GM18526 (cell line): Measurements from ENCODE around the gene GPX2.

Experiments used
- POLR2A ChIP-seq: IDR thresholded peaks from 3 replicates; pipeline ENCODE4 v1.6.1; 2011; ENCODE audit not compliant: insufficient read length; ENCODE audit errors: extremely low read depth

The GPX2 gene

DNA sequence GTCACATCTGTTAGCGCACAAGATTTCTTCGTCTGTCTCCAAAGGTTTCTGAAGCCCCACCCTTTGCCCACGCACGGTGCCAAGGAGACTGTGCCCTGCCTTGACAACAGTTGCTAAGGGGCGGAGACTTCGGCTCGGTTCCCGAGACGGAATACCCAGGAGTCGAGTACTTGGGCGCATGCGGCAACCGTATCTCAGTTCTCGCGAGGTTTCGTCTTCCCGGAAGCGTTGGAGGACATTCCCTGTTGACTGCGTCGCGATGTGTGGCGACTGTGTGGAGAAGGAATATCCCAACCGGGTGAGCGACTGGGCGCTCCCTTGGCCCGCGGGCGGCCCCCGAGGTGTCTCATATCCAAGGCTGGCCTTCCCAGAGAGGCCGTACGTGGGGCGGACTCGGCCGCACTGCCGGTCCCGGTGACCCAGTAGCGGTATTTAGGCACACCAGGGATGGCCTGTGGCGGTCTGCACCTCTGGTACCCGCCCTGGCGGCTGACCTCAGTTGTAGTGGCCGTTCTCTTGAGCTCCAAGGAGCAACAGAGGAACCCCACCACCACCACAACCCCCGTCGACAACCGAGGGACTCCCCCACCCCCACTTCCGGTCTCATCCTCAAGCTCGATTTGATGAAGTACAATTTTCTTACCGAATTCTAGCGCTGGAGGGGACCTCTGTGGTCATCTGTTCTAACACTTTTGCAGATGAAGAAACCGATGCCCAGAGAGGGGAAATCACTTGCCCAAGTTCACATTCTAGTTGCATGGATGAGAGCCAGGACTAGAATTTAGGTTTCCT is 28.1 kb downstream of the GPX2 start, which contains the start of gene CHURC1:
TSS of gene CHURC1 (plus strand) at position 219 of the 792 bp plus-strand sequence. CDS start at position 260, 41 bp downstream.
- peak; percentile 94 for TF ChIP-seq POLR2A

DNA sequence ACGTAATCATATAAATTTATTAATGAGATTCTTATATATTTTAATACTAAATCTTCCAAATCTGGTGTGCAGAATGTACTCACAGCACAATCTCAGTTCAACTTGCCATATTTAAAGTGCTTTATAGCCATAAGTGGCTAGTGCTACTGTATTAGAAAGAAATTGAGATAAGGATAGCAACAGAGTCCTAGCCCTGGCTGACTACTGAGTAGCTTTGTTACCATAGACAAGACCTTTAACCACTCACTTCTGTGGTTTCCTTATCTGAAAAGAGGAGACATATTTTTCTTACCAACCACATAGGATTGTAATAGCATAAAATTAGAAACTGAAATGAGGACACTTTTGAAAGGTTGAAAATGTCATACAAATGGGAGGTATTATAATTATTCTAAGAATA is 30.3 kb downstream of the GPX2 start:
- TF ChIP-seq POLR2A = no peak

DNA sequence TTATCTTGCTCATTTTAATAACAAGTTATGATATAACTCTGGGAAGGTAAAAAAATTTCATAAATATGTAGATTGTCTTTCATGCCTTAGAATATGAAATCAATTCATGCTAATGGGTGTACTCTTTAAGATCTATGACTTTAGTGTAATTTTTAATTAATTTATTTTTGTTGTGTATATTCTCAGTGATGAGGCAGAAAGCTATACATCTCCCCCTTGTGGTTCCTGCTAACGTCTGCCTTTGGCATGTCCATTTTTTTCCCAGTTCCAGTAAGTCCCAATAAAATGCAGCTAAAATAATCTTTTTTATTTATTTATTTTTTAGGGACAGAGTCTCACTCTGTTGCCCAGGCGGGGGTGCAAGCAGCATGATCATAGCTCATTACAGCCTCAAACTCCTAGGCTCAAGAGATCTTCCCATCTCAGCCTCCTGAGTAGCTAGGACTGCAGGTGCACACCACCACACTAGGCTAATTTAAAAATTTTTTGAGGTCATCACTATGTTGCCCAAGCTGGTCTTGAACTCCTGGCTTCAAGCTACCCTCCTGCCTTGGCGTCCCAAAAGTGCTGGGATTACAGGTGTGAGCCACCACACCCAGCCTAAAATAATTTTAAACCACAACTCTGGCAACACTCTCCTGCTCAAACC is 31.6 kb downstream of the GPX2 start:
- TF ChIP-seq POLR2A = no peak

DNA sequence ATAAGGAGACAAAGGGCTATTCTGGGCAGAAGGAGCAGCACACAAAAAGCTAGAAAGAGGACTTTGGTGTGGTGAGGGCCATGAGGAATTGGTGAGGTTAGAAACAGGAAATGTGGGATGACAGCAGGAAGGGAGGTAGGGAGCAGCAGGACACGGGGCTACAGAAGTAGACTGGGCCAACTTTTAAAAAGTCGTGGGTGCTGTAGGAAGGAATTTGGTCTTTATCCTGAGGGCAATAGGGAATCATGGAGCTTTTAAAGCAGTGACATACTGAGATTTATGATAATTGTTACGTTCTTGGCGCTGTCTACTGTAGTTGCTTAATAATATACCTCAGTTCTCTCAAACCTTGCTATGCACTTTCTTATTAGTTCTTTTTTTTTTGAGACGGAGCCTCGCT is 36.5 kb downstream of the GPX2 start:
- no peak for TF ChIP-seq POLR2A

DNA sequence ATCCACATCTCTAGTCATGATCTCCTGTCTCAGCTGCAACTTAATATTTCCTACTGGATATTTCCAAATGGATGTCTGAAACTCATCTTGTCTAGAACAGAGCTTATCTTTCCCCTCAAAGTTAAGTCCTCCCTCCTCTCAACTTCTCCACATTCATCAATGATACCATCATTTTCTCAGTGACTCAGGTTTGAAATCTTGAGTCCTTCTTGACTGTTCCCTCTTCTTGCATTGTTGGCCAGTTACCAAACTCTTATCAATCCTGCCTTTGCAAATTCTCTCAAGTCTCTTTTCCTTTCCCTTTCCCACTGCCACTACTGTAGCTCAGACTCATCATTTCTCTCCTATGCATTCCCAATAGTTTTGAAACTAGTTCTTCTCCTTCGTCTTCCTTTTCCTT is 42.6 kb downstream of the GPX2 start:
- no peak for TF ChIP-seq POLR2A

DNA sequence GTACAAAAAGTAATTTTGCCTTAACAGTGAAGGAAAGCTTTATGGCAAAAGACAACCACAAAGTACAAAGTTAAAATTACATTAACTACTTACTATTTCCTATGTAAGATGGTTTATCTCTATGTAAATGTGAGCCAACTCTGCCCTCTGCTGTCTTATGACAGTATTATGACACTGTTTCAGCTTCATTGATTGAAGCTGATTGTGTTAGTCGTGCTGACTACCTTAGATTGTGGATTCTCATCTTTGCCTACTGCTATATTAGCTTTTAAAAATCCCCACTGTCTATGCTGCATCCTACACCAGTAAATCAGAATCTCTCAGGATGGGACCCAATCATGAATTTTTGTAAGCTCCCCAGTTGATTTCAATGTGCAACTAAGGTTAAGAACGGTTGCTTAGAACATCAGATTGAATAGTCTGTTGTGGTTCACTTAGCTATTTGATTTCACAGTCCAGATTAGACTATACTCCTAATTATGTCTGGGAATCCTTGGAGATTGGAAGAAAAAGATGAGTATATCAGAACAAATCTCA is 50.6 kb downstream of the GPX2 start:
- no peak for TF ChIP-seq POLR2A

DNA sequence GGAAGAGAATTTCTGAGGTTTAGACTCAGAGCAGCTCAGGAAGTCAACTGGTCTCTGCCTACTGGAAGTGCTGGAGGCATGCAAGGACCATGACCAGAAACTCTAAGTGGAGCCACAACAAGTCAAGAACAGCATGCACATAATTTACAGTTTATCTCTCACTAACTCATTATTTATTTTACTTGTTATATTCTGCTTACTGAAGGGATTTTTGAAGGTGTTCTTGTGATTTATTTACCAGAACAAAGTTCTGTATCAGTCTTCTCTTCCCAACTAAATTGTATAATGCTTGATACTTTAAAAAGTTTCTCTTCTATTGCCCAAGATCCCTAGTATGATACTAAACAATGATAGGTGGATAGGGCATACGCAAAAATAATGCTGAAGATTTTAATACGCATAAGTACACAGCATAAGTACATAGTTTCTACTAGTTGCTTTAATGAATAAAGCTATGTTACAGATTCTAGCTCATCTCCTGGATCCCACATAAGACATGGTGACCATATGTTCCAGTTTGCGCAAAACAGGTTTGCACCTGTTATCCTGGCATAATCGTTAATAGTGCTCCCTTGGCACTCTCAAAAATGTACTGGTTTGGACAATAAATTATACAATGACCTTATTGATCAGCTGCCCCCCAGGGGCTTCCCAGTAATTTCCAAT is 51.2 kb downstream of the GPX2 start:
- no peak for TF ChIP-seq POLR2A

DNA sequence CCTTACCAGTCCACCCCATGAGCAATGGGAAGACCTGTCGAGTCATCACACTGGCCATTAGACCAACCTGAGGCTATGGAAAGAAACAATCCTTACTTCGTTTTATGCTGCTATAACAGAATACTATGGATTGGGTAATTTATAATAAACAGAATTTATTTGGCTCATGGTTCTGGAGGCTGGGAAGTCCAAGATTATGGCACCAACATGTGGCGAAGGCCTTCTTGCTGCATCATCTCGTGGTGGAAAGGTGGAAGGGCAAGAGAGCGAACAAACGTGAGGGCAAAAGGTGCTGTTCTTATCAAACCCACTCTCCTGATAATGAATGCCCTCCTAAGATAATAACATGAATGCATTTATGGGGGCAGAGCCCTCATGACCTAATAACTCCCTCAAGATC is 53.2 kb downstream of the GPX2 start:
- no peak for TF ChIP-seq POLR2A
